Activated CD4-positive, alpha-beta memory T cell treated with anti-CD3 and anti-CD28 coated beads for 36 hours (primary cell): ENCODE results near the gene TNIK. TPM values are rescaled to one million over a fixed set of nuclear protein-coding genes. Genes with fewer than 3 reads are reported as not detected.

Experiments used
- microRNA-seq: library from miRNA; unstranded; fragments of <30 nt; microRNA quantifications from one replicate; pipeline ENCODE4 v1.2.0, GENCODE V29; 2022; ENCODE audit warnings: borderline number of aligned reads, borderline microRNAs expressed, borderline replicate concordance
- total RNA-seq, 2 experiments: library from RNA; stranded (reverse); gene quantifications; one replicate each; pipeline ENCODE4 v1.2.3, GENCODE V29; 2021

TNIK gene
- total RNA-seq, 2 experiments from 2014 or later = 22.4 to 27.1 TPM

Small RNA genes lying within 50 kb of the gene (microRNA-seq; reads per million reads assigned to microRNA genes)
- gene MIR569 = not detected
